Coronary artery (tissue), 2 donors: ENCODE data around the gene DCHS2.
A peak's percentile ranks its signal among the peaks of the same experiment; 100 is the strongest.

Experiments
- DNase-seq: peaks from one replicate; pipeline ENCODE4 v3.0.0-alpha.2; 2017; ENCODE audit warnings: low spot score
- H3K27ac ChIP-seq, 2 donors: fragments of 200-600 bp; sonication (generic); one replicate each; pipeline ENCODE4 v1.5.1; 2016 to 2019
- H3K4me3 ChIP-seq: fragments of 200-600 bp; sonication (generic); 2 replicates; pipeline ENCODE4 v1.5.1; 2016; ENCODE audit warnings: mild to moderate bottlenecking, moderate library complexity
- TF ChIP-seq, protein P1 (sequence below): fragments of 200-600 bp; sonication (generic); IDR thresholded peaks from one replicate; pipeline ENCODE4 v1.5.1; 2019; ENCODE audit warnings: antibody characterized with exemption

DCHS2 gene, protein sequence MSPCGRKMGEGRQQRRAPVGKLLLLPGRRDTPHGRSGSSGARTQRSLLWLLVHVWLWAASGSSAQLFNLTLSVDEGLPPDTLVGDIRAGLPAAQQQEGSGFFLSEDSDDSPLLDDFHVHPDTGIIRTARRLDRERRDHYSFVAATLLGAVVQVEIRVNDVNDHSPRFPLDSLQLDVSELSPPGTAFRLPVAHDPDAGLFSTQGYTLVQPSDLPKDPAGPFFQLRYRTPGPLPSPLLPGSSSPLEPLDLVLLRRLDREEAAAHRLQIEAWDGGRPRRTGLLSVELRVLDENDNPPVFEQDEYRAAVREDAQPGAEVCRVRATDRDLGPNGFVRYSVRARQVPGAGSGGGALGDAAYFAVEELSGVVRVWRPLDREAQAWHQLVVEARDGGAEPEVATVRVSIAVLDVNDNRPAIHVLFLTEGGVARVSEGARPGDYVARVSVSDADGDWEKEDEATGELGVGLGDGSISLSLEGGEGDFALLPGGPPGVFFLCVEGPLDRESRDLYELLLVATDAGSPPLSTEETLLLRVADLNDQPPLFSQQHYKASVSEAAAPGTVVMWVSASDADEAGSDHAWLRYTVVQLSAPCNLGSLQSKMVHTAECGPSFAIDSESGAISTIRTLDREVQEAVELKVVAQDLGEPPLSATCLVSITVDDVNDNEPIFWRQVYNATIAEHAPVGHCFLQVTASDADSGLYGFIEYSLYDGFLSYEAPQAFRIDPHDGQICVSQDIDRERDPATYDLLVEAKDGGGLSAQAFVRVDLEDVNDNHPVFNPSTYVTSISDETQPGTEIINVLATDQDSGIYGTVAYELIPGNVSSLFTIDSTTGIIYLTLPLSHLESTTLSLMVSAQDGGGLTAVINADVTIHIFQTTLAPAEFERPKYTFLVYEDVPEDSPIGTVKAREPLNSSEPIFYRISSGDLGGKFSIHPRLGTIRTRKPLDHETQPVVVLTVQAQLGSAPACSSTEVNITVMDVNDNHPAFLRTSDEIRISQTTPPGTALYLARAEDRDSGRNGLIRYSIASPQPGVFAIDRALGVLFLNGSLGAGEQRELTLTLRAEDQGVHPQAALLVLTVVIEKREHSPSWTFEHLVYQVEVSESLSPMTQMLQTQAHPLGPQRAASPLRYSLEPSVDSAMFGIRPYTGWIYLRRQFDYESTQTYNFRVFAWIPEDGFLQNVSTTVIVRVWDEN (N-terminal part only)

DNA sequence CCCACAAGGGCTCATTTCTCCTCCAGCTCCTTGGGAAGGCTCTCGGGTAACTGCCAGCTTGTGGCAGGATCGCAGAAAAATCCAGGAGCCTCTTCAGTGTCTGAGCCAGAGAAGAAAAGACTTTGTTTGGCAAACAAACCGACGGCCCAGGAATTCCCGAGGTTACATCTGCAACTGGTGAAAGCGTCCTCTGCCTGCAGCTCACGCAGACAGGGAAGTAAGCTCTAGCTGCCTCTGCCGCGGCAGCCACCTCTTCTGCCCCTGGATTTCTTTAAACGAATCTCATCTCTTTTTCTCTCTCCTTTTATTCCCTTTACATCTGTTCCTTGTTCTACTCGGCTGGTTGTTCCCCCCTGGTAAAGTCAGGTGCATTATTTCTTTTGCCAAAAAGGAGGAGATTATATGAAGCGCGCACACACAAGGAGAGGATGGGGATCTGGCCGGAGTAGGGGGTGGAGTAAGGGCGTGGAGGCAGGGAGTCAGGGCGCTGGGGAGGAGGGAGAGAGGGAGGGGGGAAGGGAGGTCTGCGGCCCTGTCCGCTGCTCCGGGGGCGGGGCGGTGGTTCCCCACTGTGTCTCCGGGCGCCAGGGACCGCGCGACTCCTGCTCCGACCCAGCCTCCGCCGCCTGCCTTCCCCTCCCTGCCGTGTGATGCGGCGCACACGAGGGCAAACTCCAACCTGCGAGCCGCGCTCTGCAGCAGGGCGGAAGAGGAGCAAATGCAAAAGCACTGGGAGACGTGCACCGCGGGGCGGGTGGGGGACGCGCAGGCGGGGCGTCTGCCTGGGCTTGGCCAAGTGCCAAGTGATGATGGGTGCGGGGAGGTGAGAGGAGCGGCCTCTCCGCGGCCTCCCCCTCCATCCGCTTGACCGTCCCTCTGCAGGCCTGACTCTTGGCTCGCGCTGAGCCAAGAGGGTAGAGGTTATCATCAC is at the start of gene DCHS2:
Gene DCHS2 (minus strand): TSS at position 459 of the 931 bp plus-strand sequence. CDS start 444 bp downstream, at position 15.
- Histone ChIP-seq H3K4me3 (peak within 1 kb of the TSS; percentile 69), H3K27ac (no peak within 1 kb of the TSS)
- no peak for DNase-seq
- TF ChIP-seq, protein P1, sequence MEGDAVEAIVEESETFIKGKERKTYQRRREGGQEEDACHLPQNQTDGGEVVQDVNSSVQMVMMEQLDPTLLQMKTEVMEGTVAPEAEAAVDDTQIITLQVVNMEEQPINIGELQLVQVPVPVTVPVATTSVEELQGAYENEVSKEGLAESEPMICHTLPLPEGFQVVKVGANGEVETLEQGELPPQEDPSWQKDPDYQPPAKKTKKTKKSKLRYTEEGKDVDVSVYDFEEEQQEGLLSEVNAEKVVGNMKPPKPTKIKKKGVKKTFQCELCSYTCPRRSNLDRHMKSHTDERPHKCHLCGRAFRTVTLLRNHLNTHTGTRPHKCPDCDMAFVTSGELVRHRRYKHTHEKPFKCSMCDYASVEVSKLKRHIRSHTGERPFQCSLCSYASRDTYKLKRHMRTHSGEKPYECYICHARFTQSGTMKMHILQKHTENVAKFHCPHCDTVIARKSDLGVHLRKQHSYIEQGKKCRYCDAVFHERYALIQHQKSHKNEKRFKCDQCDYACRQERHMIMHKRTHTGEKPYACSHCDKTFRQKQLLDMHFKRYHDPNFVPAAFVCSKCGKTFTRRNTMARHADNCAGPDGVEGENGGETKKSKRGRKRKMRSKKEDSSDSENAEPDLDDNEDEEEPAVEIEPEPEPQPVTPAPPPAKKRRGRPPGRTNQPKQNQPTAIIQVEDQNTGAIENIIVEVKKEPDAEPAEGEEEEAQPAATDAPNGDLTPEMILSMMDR: no peak

DNA sequence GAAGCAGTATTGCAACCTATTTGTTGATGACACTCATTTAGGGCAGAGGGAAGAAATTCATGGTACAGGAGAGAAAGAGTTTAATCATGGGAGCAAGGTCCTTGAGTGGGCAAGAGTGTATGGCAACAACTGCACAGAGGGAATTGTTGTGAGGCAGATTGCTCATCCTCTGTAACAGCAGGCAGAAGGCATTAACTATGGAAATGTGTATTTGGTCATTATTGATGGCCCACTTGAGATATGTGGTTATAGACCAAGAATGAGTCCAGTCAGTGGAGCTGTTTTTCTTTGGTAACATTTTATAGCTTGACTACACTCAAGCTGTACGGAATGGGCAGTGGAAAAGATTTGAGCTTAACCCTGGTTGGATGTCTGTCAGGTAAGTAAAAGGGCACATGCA is 42.7 kb upstream of the DCHS2 start:
- DNase-seq: no peak
- Histone ChIP-seq H3K27ac (no peak overlapping the region), H3K4me3 (no peak overlapping the region)
- TF ChIP-seq, protein P1: no peak

DNA sequence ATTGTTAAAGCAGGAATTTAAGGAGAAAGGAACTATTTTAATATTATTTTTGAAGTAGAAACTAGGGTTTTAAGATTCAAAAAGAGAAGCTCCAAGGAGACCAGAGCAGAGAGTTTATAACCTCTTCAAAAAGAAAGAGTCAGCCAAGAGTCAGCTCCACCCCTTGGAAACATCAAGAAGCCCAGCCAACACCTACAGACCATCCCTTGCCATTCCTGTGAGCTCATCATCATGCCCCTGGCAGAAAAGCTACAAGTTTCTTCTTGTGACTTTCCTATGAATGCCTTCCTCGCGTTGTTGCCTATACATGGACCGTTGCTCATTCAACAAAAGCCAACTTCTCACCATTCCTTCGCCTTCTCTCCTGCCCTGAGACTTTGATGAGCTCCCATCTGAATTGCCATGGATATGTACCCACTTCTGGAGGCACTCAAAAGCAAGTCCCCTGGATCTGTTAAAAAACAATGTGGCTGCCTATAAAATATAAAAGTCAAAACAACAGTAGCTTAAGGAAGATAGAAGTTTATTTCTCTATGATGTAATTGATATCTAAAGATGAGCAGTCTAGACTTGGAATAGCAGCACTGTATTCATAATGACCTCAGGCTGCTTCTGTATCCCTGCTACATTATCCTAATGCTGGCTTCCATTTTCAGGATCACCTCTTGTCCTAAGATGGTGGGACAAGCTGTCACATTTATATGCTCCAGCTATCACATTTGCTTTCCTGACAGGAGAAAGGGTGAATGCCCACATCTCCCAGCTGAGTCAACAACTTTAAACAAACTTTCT is 38.3 kb upstream of the DCHS2 start:
- TF ChIP-seq, protein P1: no peak
- H3K27ac ChIP-seq: no peak overlapping the region
- no peak for DNase-seq
- no peak overlapping the region for H3K4me3 ChIP-seq

DNA sequence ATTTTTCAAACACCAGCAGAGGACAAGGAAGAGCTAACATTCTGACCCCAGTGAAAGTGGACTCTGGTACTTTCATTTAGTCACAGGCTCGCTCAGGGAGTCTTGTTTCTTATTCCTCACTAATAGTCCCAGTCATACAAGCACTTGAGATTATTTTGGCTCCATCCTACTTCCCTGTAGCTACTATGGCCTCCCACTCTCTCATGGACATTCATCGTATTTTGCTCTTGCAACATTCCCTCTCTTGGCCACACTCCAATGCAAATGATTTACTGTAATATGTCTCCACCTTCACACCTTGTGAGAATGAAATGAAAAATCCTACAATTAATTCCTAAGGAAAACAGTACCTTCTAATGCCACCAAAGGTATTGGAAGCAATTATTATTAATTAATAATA is 37.3 kb upstream of the DCHS2 start:
- TF ChIP-seq, protein P1: no peak

DNA sequence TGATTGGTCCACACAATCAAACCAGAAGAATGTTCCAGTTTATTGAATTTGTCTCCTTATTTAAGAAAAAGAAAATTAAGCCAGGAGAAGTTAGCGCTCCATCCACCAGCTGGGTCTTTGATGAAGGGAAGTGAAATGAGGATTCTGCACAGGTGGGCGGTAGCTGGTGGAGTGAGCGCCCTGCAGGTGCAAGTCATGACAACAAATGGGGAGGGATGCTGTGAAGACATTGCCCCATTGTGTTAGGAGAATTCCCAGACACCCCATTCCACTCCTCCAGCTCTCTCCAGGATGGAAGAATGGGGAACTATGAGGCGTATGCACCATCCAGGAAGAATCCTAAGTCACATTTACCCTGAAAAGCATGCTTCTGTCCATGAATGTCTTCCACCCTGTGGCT is 35.7 kb upstream of the DCHS2 start:
- DNase-seq: no peak
- TF ChIP-seq, protein P1: no peak
- no peak overlapping the region for H3K4me3 ChIP-seq
- H3K27ac ChIP-seq: no peak overlapping the region

More for the DNA sequence above, 37.3 kb upstream of the DCHS2 start:
- DNase-seq: no peak
- Histone ChIP-seq H3K27ac (no peak overlapping the region), H3K4me3 (no peak overlapping the region)
